ENCODE measurements around the gene CRLF1. TPM values are rescaled to one million over a fixed set of nuclear protein-coding genes. Genes with fewer than 3 reads are reported as not detected.

CRLF1 gene
- total RNA-seq, result not detected

- no peaks in the 10 kb centered on the region for H3K36me3 Mint-ChIP-seq
- ATAC-seq (ENCODE audit: low read depth) (no peak), DNase-seq (no peak)
- H3K27me3 Mint-ChIP-seq, result peaks cover 78% of the 10 kb centered on the region
- H3K4me3 Mint-ChIP-seq, result no peak within 1 kb of the TSS
- no peak within 1 kb of the TSS for H3K27ac Mint-ChIP-seq
- peaks cover 8% of the 10 kb centered on the region for H3K4me1 Mint-ChIP-seq
- no peaks in the 10 kb centered on the region for H3K9me3 Mint-ChIP-seq
- POLR2A ChIA-PET, result no interaction called here
Measured at GRCh38 chr19:18606281-18607225, at the start of gene CRLF1. CRLF1 (minus strand) TSS chr19:18606799; CDS start chr19:18606656, 143 bp downstream.

GRCh38 chr19:18655173-18655844, 48.7 kb upstream of the CRLF1 start:
- Mint-ChIP-seq H3K4me3 (no peak overlapping the region), H3K27ac (no peak overlapping the region), H3K36me3 (peaks cover 3% of the 10 kb centered on the region)

GRCh38 chr19:18654469-18654868, 47.9 kb upstream of the CRLF1 start:
- Mint-ChIP-seq H3K9me3 (no peaks in the 10 kb centered on the region), H3K4me3 (no peak overlapping the region), H3K27me3 (no peaks in the 10 kb centered on the region), H3K36me3 (peaks cover 3% of the 10 kb centered on the region), H3K4me1 (peaks cover 4% of the 10 kb centered on the region), H3K27ac (no peak overlapping the region)
- POLR2A ChIA-PET, result no interaction called here
- ATAC-seq (ENCODE audit: low read depth), result no peak
- no peak for DNase-seq

More at GRCh38 chr19:18655173-18655844, 48.7 kb upstream of the CRLF1 start:
- H3K27me3 Mint-ChIP-seq, result no peaks in the 10 kb centered on the region
- DNase-seq, result no peak
- H3K4me1 Mint-ChIP-seq, result peaks cover 4% of the 10 kb centered on the region
- POLR2A ChIA-PET, result no interaction called here
- no peaks in the 10 kb centered on the region for H3K9me3 Mint-ChIP-seq
- ATAC-seq (ENCODE audit: low read depth), result no peak

- Mint-ChIP-seq H3K4me3 (no peak overlapping the region), H3K4me1 (peaks cover 8% of the 10 kb centered on the region), H3K9me3 (no peaks in the 10 kb centered on the region), H3K27ac (no peak overlapping the region), H3K27me3 (no peaks in the 10 kb centered on the region), H3K36me3 (peaks cover 3% of the 10 kb centered on the region)
- no peak for ATAC-seq (ENCODE audit: low read depth)
- POLR2A ChIA-PET, result no interaction called here
- DNase-seq, result no peak
Measured at GRCh38 chr19:18653853-18654252, 47.3 kb upstream of the CRLF1 start.

- no peak overlapping the region for H3K4me3 Mint-ChIP-seq
- DNase-seq, result no peak
- H3K27ac Mint-ChIP-seq, result no peak overlapping the region
- no peak for ATAC-seq (ENCODE audit: low read depth)
- H3K9me3 Mint-ChIP-seq, result no peaks in the 10 kb centered on the region
- POLR2A ChIA-PET, result no interaction called here
- no peaks in the 10 kb centered on the region for H3K27me3 Mint-ChIP-seq
- peaks cover 10% of the 10 kb centered on the region for H3K4me1 Mint-ChIP-seq
- peaks cover 3% of the 10 kb centered on the region for H3K36me3 Mint-ChIP-seq
Measured at GRCh38 chr19:18651733-18652132, 45.1 kb upstream of the CRLF1 start.

GRCh38 chr19:18651300-18651699, 44.7 kb upstream of the CRLF1 start:
- POLR2A ChIA-PET, result no interaction called here
- H3K9me3 Mint-ChIP-seq, result no peaks in the 10 kb centered on the region

GRCh38 chr19:18650468-18651041, 44.0 kb upstream of the CRLF1 start:
- Mint-ChIP-seq H3K27me3 (no peaks in the 10 kb centered on the region), H3K4me3 (no peak overlapping the region), H3K4me1 (peaks cover 10% of the 10 kb centered on the region), H3K9me3 (no peaks in the 10 kb centered on the region), H3K36me3 (peaks cover 3% of the 10 kb centered on the region), H3K27ac (no peak overlapping the region)
- ATAC-seq (ENCODE audit: low read depth) (no peak), DNase-seq (no peak)
- POLR2A ChIA-PET, result no interaction called here

More at GRCh38 chr19:18651300-18651699, 44.7 kb upstream of the CRLF1 start:
- Mint-ChIP-seq H3K27ac (no peak overlapping the region), H3K27me3 (no peaks in the 10 kb centered on the region), H3K4me3 (no peak overlapping the region), H3K4me1 (peaks cover 10% of the 10 kb centered on the region), H3K36me3 (peaks cover 3% of the 10 kb centered on the region)
- DNase-seq, result no peak
- ATAC-seq (ENCODE audit: low read depth), result no peak

- Mint-ChIP-seq H3K36me3 (peaks cover 3% of the 10 kb centered on the region), H3K4me1 (peaks cover 10% of the 10 kb centered on the region), H3K9me3 (no peaks in the 10 kb centered on the region), H3K27ac (no peak overlapping the region), H3K27me3 (no peaks in the 10 kb centered on the region), H3K4me3 (no peak overlapping the region)
- POLR2A ChIA-PET, result no interaction called here
- no peak for ATAC-seq (ENCODE audit: low read depth)
- DNase-seq, result no peak
Measured at GRCh38 chr19:18650021-18650390, 43.4 kb upstream of the CRLF1 start.

GRCh38 chr19:18649371-18650020, 42.9 kb upstream of the CRLF1 start:
- Mint-ChIP-seq H3K4me3 (no peak overlapping the region), H3K9me3 (no peaks in the 10 kb centered on the region), H3K36me3 (peaks cover 3% of the 10 kb centered on the region), H3K27me3 (no peaks in the 10 kb centered on the region), H3K4me1 (peaks cover 11% of the 10 kb centered on the region), H3K27ac (no peak overlapping the region)
- POLR2A ChIA-PET, result no interaction called here
- no peak for DNase-seq
- no peak for ATAC-seq (ENCODE audit: low read depth)

GRCh38 chr19:18648973-18649315, 42.3 kb upstream of the CRLF1 start:
- peaks cover 14% of the 10 kb centered on the region for H3K4me1 Mint-ChIP-seq
- POLR2A ChIA-PET, result no interaction called here
- ATAC-seq (ENCODE audit: low read depth) (no peak), DNase-seq (no peak)
- no peaks in the 10 kb centered on the region for H3K36me3 Mint-ChIP-seq
- no peak overlapping the region for H3K4me3 Mint-ChIP-seq
- H3K27me3 Mint-ChIP-seq, result no peaks in the 10 kb centered on the region
- no peak overlapping the region for H3K27ac Mint-ChIP-seq
- no peaks in the 10 kb centered on the region for H3K9me3 Mint-ChIP-seq

- no peak for DNase-seq
Measured at GRCh38 chr19:18647807-18648206, 41.2 kb upstream of the CRLF1 start.

GRCh38 chr19:18647371-18647767, 40.8 kb upstream of the CRLF1 start:
- H3K36me3 Mint-ChIP-seq, result no peaks in the 10 kb centered on the region
- POLR2A ChIA-PET, result no interaction called here
- H3K4me3 Mint-ChIP-seq, result no peak overlapping the region
- no peaks in the 10 kb centered on the region for H3K9me3 Mint-ChIP-seq
- H3K27ac Mint-ChIP-seq, result no peak overlapping the region
- peaks cover 14% of the 10 kb centered on the region for H3K4me1 Mint-ChIP-seq
- ATAC-seq (ENCODE audit: low read depth) (no peak), DNase-seq (no peak)
- H3K27me3 Mint-ChIP-seq, result no peaks in the 10 kb centered on the region

More at GRCh38 chr19:18647807-18648206, 41.2 kb upstream of the CRLF1 start:
- no peak overlapping the region for H3K4me3 Mint-ChIP-seq
- peaks cover 14% of the 10 kb centered on the region for H3K4me1 Mint-ChIP-seq
- POLR2A ChIA-PET, result no interaction called here
- no peaks in the 10 kb centered on the region for H3K36me3 Mint-ChIP-seq
- ATAC-seq (ENCODE audit: low read depth), result no peak
- no peaks in the 10 kb centered on the region for H3K9me3 Mint-ChIP-seq
- H3K27ac Mint-ChIP-seq, result no peak overlapping the region
- no peaks in the 10 kb centered on the region for H3K27me3 Mint-ChIP-seq

GRCh38 chr19:18646535-18647370, 40.2 kb upstream of the CRLF1 start:
- Mint-ChIP-seq H3K4me3 (no peak overlapping the region), H3K4me1 (peaks cover 14% of the 10 kb centered on the region)

More at GRCh38 chr19:18646535-18647370, 40.2 kb upstream of the CRLF1 start:
- ATAC-seq (ENCODE audit: low read depth) (no peak), DNase-seq (no peak)
- POLR2A ChIA-PET, result no interaction called here
- H3K27me3 Mint-ChIP-seq, result no peaks in the 10 kb centered on the region
- no peaks in the 10 kb centered on the region for H3K9me3 Mint-ChIP-seq
- H3K36me3 Mint-ChIP-seq, result no peaks in the 10 kb centered on the region
- H3K27ac Mint-ChIP-seq, result no peak overlapping the region
